WERI-Rb-1 (cell line): Measurements from ENCODE around the gene TPI1.

ENCODE experiments used
- DNase-seq: peaks from one replicate; pipeline ENCODE4 v3.0.0-alpha.2; 2020
- H3K27ac ChIP-seq: fragments of 250-450 bp; sonication (Bioruptor Pico); 2 replicates; pipeline ENCODE4 v1.5.1; 2020; ENCODE audit warnings: mild to moderate bottlenecking, moderate library complexity
- H3K27me3 ChIP-seq: fragments of 250-450 bp; sonication (Bioruptor Pico); 2 replicates; pipeline ENCODE4 v1.5.1; 2021; ENCODE audit warnings: mild to moderate bottlenecking, low read depth, moderate library complexity; ENCODE audit not compliant: insufficient read depth, severe bottlenecking
- H3K36me3 ChIP-seq: fragments of 250-450 bp; sonication (Bioruptor Pico); 2 replicates; pipeline ENCODE4 v1.5.1; 2020; ENCODE audit warnings: mild to moderate bottlenecking, moderate library complexity
- H3K4me3 ChIP-seq: 2 replicates; pipeline ENCODE4 v1.5.1; 2011; ENCODE audit warnings: low read depth, mild to moderate bottlenecking, control low read depth, low read length
- H3K9me3 ChIP-seq: fragments of 250-450 bp; sonication (Bioruptor Pico); 2 replicates; pipeline ENCODE4 v1.5.1; 2021; ENCODE audit warnings: mild to moderate bottlenecking, moderate library complexity; ENCODE audit not compliant: severe bottlenecking
- CTCF ChIP-seq: IDR thresholded peaks from 2 replicates; pipeline ENCODE4 v1.5.1; 2011; ENCODE audit warnings: low read depth, mild to moderate bottlenecking, control low read depth, inconsistent platforms, low read length

TPI1 gene

GRCh38 chr12:6827982-6828780, 39.1 kb upstream of the TPI1 start, which contains the start of gene P3H3:
TSS of gene P3H3 (plus strand) at chr12:6828407. CDS start at chr12:6828441, 34 bp downstream.
- TF ChIP-seq CTCF = 0 out of 2 replicates have a peak, but pooled peaks have one; percentile 4
- no peaks in the 10 kb centered on the region for H3K9me3 ChIP-seq
- peak within 1 kb of the TSS; percentile 67 for H3K4me3 ChIP-seq
- peak; percentile 49 for DNase-seq
- H3K36me3 ChIP-seq = peaks cover 56% of the 10 kb centered on the region
- peak within 1 kb of the TSS; percentile 91 for H3K27ac ChIP-seq
- no peaks in the 10 kb centered on the region for H3K27me3 ChIP-seq

GRCh38 chr12:6828781-6829535, 38.4 kb upstream of the TPI1 start:
- Histone ChIP-seq H3K9me3 (no peaks in the 10 kb centered on the region), H3K27me3 (no peaks in the 10 kb centered on the region), H3K36me3 (peaks cover 64% of the 10 kb centered on the region), H3K4me3 (peak overlapping the region; percentile 67), H3K27ac (peak overlapping the region; percentile 91)
- TF ChIP-seq CTCF = no peak
- DNase-seq = peak; percentile 52

DNA sequence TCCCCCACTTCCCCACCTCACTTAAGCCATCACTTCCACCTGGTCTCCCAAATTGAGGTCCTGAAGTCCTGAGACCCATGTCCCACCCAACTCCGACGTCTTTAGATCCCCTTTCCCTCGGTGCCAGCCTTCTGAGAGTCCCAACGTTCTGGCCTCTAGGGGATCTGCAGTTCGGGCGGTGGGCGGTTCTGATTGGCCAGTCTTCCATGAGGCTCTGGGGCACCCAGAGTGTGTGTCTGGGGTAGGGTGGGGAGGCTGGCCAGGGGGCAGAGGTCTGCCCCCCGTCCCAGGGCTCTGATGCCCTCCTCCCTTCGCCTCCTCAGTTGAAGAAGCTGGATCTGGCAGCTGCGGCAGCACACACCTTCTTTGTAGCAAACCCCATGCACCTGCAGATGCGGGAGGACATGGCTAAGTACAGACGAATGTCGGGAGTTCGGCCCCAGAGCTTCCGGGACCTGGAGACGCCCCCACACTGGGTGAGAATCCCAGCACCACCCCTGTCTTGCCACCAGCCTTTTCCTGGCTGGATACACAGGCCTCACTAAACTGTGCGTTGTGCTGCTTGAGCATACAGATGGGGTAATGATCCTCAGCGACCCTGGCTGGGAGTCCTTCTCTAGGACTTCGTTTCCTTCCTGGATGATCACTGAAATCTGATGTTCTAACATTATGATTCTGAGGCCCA, 37.7 kb upstream of the TPI1 start:
- TF ChIP-seq CTCF = peak; percentile 18; the same call in 1 of the 2 replicates
- H3K4me3 ChIP-seq = peak overlapping the region; percentile 67
- DNase-seq = peak; percentile 71
- H3K27ac ChIP-seq = peak overlapping the region; percentile 91
- no peaks in the 10 kb centered on the region for H3K27me3 ChIP-seq
- H3K36me3 ChIP-seq = peaks cover 67% of the 10 kb centered on the region
- H3K9me3 ChIP-seq = no peaks in the 10 kb centered on the region

DNA sequence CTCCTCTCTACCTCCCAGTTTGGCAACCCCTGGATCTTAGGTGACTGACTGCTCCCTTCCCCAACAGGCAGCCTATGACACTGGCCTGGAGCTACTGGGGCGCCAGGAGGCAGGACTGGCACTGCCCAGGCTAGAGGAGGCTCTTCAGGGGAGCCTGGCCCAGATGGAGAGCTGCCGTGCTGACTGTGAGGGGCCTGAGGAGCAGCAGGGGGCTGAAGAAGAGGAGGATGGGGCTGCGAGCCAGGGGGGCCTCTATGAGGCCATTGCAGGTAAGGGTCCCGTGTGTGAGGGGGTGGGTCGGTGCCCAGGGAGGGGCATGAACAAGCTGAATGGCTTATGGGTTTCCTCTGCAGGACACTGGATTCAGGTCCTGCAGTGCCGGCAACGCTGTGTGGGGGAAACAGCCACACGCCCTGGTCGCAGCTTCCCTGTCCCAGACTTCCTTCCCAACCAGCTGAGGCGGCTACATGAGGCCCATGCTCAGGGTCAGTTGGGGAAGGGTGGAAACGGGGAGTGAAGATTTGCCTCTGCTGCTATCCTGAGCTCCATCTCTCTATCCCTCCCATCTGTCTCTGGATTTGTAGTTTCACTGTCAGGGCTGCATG, 36.9 kb upstream of the TPI1 start:
- DNase-seq = peak; percentile 35
- H3K36me3 ChIP-seq = peaks cover 71% of the 10 kb centered on the region
- peak overlapping the region; percentile 67 for H3K4me3 ChIP-seq
- no peaks in the 10 kb centered on the region for H3K27me3 ChIP-seq
- no peaks in the 10 kb centered on the region for H3K9me3 ChIP-seq
- H3K27ac ChIP-seq = peak overlapping the region; percentile 91
- no peak for TF ChIP-seq CTCF

GRCh38 chr12:6830999-6831398, 36.3 kb upstream of the TPI1 start:
- no peaks in the 10 kb centered on the region for H3K9me3 ChIP-seq

More at GRCh38 chr12:6830999-6831398, 36.3 kb upstream of the TPI1 start:
- DNase-seq = no peak
- Histone ChIP-seq H3K4me3 (no peak overlapping the region), H3K27ac (peak overlapping the region; percentile 36; the same call in 1 of the 2 replicates), H3K36me3 (peaks cover 74% of the 10 kb centered on the region), H3K27me3 (no peaks in the 10 kb centered on the region)
- no peak for TF ChIP-seq CTCF
